GM21825 (cell line): ENCODE data around the gene AFTPH.

Experiments used
- ATAC-seq: cut with Tn5 transposase; IDR thresholded peaks from one replicate; pipeline ENCODE4 v1.9.1; 2021; ENCODE audit warnings: mild to moderate bottlenecking, moderate library complexity; ENCODE audit not compliant: unreplicated experiment

The AFTPH gene

DNA sequence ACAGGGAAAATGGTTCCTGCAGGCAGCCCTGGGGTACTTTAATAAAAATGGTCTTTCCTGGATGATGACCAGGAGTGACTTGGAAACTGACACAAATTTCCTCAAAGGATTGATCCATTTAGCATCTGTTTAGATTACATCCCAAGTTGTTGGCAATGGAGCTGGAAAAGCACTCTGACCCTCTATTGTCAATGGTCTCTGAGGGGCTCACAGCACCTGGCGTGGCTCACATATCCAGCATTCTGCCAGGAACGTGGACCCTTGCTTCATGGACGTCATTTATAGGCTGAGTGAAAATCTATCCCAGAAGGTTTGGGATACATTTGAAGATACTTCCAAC, 85.8 kb downstream of the AFTPH start:
- ATAC-seq = no peak

DNA sequence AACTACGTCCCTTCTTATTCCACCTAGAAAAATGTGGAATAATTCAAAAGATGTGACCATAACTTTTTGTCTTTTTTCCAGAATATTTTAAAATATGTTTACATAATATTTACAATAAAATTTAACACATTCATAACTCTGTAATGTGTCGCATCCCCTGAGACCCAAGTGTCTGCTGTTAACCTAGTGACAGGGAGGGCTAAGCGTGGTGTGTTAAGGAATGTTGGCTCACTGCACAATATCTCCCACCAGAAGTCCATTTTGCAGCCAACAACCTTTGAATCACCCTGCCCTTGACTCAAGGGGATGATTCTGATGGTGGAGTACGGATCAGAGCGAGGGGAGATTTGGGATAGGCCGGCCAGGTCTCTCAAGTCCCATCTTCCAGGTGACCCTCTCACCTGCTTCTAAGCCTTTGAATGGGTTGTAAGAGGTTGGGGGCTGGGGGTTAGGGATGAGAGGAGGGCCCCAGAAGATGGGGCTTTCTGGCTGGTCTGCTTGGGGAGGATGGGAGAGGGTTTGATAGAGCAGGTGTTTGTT, 86.3 kb downstream of the AFTPH start:
- ATAC-seq = no peak

DNA sequence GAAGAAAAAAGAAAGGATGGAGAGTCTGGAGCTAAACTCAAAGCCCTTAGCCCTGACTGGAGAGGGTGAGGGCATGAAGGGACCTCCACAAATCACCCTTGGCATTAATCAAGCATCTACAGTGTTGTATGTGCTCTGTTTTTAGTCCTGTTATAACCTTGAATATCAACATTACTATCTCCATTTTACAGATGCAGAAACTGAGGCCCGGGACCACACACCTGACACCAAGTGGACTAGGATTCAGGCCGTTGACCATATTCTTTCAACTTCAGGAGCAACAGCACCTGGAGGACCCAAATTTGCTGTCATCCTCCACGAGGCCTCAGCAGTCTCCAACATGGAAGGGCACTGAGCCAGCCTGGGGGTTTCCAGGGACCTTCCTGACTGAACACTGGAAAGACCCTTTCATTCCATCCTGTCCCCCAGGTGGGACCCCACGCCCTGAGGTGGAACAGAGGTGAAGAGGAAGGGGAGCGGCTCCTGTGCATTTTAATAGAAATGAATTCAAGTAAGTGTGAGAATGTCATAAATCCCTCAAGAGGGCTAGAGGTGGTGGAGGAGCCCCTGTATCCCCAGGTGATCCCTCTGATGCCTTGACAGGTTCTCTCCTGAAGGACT, 88.6 kb downstream of the AFTPH start:
- ATAC-seq = no peak

DNA sequence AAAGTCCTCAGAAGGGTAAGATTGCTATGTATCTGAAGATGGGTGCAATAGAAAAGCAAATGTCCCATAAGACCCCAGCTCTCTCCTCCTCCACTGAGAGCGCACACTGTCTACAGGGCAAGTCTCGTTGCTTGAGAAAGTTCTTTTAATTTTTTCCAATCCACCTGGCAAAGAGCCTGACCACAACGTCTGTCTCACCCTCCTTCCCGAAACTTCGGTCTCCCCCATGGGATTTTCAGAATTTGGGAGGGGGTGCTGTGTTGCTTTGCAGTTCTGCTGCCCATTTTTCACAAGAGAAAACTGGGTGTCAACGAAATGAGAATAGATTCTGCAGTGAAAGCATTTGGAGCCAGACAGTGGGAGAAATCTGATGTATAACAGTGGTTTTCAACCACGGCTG, 89.1 kb downstream of the AFTPH start:
- ATAC-seq = no peak

DNA sequence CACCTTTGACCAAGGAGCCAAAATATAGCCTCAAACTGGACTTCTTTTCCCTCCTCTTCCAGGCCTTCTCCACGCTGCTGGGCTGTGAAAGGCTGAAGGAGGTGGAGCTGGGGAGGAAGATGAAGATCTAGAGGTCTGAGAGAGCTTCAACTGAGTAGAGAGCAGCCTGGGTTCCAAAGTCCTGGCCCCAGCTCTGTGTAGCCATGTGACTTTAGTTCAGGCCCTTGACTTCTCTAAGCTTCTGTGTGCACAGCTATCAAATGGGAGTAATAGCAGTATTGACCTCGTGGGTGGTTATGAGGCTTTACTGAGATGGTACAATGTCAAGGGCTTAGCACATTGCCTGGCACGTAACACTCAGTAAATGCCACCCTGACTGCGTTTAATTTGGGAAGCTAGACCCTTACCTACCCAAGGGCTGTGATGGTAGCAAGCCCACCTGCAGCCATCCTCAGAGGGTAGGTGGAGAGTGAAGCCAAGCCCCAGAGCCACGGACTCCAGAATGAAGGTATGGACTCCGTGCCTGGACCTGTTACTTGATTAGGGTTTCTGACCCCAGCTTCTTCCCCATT, 91.2 kb downstream of the AFTPH start:
- ATAC-seq = no peak

DNA sequence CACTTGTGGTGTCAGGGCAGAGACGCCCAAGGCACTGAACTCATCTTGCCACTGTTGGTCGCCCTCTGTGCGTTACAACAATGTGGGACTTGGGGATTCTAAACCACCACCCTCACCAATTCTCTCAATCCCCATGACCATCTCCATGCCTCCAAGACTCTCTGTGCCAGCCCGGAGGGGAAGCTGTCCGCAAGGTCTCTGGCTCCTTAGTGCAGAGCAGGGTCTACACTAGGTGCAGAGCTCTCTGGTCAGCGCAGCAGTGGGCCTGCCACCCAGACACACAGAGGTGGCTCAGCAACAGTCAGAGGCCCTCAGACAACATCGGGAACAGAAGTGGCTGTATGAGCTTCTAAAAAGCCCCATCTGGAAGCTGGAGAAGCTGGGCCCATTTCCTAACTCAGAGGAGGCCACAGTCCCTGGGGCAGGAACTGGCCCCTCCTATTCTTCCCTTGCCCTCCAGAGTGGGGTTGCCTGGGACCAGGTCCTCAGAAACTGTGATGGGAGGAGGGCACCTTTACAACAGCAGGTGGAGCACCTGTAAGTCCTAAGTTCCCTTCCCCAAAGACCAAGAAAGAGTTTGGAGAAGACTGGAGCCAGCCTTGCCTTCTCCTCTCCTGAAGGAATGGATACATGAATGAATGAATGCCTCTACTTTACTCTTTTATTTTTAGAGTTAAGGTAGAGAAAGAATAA, 91.9 kb downstream of the AFTPH start:
- no peak for ATAC-seq

DNA sequence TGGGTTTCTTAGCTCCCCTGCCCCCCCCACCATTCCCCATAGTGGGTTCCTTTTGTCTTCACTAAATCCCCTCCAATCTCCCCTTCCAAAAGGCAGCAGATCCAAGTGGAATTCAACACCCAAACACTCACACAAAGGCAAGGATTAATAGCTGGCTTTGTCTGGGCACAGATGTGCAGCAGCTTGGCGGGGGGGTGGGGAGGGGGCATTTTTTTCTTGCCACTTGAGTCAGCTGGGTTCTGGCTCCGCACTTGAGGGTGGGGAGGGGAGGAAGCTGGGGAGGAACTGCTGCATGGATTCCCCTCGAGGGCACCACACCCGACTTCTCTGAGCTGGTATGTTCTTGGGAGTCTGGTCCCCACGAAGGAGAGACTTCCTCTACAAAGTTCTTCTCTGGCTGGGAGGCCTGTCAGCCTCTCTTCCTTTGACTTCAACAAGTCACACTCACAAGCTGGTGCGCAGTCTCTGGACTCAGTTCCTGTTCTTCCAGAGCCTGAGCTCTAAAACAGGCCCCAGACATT, 93.6 kb downstream of the AFTPH start:
- no peak for ATAC-seq

DNA sequence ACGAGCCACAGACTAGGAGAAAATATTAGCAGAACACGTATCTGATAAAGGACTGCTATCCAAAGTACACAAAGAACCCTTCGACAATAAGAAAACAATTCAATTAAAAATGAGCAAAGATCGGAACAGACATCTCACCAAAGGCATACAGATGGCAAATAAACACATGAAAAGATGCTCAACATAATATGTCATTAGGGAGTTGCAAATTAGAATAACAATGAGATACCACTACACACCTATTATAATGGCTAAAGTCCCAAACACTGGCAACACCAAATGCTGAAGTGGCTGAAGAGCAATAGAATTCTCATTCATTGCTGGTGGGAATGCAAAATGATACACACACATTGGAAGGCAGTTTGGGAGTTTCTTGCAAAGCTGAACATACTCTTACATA, 96.5 kb downstream of the AFTPH start:
- ATAC-seq = no peak

DNA sequence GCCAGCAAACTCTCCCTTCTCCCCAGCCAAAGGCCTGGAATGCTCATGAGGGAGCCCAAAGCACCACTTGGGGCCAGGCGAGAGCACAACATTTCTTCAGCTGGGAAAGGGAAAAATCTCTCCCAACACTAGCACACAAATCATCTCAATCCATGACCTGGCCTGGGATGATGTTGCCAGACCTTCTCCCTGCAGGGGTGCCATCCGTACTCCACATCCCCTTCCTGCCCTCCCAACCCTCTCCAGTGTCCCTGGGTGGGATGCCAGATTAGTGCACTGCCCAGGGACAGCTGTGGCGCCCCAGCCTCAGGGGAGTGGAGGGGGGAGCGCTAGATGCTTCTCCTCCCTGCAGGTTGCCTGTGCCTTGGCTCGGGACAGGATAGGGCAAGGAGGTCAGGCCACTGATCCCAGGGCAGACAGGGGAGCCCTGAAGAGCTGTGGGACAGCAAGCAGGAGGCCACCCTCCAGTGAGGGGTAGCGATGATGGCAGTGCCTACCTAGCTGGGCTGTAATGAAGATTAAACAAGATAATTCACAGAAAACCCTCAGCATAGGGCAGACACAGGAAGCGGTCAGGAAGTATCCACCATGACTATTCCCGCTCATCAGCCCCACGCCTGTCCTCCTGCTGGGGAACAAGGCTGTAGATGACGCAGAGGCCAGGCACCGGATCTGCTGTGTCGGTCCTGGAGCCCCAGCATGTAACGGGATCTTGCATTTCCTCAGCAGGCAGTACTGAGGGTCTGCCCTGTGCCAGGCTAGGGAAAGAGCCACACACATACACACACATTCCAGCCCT, 98.5 kb downstream of the AFTPH start:
- ATAC-seq = no peak

DNA sequence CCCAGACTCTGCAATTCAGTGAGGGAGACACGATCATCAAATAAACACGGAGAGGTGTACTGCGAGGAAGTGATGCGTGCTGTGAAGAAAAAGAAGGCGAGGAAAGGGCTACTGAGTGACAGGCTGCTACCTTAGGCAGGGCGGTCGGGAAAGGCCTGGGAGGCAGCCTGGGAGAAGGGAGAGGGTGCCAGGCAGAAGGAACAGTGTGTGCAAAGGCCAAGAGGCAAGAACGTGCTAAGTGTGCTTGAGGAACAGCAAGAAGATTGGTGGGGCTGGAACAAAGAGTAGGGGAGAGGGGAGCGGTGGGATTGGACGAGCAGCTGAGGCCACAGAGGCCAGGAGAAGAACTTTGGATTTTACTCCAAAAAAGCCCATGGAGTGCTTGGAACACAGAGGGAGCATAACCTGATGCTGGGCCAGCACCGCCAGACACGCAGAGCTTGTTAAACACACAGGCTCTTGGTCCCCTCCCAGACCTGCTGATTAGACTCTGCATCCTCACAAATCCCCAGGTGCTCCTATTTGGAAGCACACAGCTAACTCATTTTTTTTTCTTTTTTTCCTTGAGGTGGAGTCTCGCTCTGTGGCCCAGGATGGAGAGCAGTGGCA, 99.2 kb downstream of the AFTPH start:
- ATAC-seq = no peak

DNA sequence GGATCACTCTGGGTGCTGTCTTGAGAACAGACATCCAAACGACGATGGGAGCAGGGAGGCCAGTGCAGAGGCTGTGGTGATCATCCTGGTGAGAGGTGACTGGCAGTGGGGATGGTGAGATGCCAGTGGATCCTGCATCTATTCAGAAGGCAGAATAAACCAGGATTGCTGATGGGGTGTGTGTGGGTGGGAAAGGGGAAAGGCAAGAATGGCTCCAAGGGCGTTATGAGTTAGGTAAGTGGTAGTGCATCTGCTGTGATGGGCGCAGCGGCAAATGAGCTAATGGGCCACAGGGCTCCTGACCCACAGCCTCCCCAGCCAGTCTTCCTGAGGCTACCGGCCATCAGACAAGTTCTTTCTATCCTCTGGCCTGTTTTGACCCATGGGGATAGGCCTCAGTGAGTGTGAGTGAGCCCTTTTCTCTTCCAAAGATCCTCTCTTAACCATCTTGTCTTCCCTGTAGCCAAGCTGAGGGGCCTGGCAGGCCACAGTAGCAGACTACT, 100.0 kb downstream of the AFTPH start:
- ATAC-seq = no peak

DNA sequence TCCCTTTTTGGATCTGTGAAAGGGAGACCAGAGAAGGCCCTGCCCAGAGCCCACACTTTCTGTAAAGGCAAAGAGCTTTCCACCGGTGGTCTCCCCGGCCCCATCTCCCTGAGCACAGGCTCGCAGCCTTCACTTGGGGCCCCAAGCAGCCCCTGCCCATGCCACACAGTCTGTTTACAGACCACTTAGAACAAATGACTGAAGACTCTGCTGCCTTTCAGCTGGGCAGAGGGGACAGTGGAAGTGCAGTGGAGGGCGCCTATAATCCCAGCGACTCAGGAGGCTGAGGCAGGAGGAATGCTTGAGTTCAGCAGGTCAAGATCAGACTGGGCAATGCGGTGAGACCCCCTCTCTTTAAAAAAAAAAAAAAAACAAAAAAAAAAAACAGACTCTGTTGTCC, 100.7 kb downstream of the AFTPH start:
- ATAC-seq = no peak

DNA sequence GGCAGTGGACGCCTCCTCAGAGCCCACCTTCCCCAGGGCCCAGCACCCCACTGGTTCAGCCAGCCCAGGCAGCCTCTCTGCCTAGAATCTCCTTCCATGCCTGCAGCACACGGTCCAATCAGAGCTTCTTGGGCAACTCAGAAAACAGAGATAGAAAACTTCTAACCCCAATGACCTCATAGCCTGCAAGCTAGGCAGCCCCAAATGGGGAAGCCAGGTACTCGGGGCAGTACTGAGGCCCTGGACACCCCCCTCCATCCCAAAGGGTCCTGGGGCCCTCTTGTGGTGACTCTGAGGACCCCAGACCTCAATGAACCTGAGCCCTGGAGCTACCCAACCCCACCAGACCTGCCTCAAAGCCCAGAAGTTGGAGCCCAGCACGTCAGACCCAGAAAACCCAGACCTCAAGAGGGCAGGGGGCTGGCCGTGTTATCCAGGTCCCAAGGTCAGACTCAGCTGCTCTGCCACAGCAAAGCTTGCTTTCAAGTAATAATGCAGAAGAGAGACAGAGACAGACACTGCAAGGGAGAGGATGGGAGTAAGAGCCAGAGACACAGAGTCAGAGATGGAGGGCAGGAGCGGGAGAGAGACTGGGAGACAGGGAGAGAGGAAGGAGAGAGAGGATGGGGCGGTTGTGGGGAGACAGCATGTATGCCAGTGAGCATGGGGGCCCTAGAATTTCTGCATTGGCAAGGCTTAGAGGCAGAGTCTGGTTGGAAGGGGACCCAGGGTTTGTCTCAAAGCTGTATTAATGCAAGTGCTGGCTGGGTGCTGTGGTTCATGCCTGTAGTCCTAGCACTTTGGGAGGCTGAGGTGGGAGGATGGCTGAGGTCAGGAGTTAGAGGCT, 101.4 kb downstream of the AFTPH start:
- no peak for ATAC-seq

DNA sequence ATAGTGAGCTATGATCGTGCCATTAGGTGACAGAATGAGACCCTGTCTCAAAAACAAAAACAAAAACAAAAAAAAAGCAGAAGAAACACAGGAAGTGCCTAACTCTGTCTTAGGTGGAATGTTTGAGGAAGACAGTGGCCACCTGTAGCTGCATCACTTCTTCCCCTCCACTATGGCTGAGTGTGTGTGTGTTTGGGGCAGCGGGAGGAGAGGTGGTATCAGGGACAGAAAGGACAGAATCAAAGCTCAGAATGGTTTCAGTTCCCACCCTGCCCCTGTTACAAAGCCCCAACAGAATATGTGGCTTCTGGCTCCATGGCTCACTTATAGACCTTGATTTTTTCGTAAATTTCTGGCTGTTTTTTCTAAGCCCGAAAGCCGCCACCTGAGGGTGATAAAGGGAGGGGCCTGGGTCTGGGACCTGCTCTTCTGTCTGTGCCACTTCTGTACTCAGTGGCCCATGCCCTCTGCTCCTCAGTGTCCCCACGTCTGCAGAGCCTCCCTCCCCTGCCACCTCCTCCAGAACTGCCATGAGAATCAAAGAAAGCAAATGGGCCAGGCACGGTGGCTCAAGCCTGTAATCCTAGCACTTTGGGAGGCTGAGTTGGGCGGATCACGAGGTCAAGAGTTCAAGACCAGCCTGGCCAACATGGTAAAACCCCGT, 102.2 kb downstream of the AFTPH start:
- no peak for ATAC-seq

DNA sequence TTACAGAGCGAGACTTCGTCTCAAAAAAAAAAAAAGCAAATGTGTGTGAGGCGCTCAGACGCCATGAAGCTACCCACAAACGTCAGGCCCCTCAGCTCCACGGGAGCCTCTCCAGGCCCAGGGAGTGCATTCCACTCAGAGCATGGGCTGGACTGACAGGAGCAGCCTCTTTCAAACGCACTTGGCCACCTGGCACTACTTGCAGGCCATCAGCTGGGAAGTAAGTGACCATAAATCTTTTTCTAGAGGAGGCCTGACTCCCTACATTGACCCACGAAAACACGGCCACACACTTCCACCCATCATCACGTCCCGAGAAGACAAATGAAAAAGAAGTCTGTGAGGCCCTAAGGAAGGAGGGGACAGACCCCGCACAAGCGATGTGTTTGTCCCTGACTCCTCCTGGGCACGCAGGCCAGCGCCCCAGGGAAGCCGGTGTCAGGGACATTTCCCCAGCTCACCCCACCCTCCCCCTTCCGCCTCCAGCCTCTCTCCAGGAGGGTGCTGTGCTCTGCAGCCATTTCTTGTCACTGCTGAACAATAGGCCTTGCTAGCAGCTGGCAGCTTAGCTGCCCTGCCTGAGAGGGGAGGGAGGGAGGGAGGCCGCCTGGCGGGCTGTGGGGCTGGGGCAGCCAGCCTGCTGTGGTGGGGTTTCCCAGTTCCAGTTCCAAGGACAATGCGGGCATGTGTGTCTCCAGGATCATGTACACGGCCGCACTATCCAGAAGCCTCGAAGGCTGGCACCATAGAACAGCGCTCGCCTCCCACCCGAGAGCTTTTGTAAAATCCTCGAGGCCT, 103.0 kb downstream of the AFTPH start:
- ATAC-seq = no peak

DNA sequence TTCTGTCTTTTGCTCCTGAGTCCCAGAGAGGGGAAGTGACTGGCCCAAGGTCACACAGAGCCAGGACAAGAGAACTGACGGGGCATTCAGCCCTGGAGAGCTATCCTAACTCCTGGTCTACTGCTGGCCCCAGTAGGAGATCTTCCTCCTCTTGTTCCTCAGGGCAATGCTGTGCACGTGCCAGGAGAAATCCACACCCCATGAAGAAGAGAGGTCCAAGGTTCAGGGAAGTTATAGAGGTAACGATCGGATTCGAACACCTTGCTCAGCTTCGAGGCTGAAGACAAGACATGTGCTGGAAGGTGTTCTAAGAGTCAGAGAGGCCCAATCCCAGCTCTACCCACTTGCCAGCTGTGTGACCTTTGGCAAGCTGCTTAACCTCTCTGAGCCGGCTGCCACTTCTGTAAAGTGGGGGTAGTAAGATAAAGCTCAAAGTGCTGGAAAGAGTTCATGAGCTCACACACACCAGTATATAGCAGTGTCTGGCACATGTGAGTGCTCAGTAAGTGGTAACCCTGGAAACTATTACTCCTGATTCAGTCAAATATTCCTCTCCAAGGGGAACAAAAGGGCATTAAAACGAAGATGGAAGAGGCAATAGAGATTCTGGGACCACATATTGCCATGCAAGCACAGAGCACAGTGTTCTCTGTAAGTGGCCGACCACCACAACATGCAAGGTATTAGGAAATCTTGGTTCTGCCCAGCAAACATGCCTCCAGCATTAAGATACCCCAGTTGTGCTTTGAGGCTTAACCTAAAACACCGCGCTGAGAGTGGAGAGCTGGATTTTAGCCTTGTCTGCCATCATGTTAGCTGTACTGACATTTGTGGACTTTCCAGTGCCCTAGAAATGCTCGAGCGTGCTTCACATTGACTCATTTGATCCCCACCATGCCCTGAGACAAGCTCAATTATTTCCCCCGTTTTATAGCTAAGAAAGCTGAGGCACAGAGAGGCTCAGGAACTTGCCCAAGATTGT, 104.0 kb downstream of the AFTPH start:
- ATAC-seq = no peak

DNA sequence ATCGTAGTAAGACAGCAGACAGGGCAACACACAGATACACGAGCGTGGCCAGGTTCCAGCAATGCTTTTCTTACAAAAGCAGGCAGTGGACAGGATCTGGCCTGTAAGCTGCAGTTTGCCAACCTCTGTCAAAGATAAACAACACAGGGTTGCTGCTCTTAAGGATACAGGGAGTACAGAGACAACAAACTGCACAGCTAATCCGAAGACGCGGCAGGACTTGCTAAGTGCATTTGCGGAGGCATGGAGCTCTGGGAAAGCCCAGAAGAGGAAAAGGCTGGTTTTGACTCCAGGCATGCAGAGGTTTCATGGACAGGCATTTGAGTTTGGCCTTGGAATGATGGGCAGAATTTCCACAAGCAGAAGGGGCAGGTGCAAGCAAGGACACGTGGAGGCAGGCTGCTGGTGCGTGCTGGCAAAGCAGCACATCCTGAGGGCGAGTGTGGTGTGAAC, 105.2 kb downstream of the AFTPH start:
- ATAC-seq = no peak
